Esophagus squamous epithelium (tissue), 5 donors: ENCODE results near the gene STX19. TPM values are rescaled to one million over a fixed set of nuclear protein-coding genes. Genes with fewer than 3 reads are reported as not detected.
"Not testable (repeated sequence)": the region's sequence is repeated elsewhere in the genome, so short reads cannot be mapped to it uniquely, and the experiment has no call there.

Experiments
- DNase-seq: peaks from one replicate; lab custom pipeline; 2025; lab: John Stamatoyannopoulos, UW
- H3K27ac ChIP-seq, 4 donors: fragments of 200-600 bp; sonication (generic); one replicate each; pipeline ENCODE4 v1.5.1; 2016 to 2019; ENCODE audit warnings: mild to moderate bottlenecking in 1 of 4
- H3K27me3 ChIP-seq, 4 donors: fragments of 200-600 bp; sonication (generic); 1 replicate in 3 of 4; 2 replicates in 1 of 4; pipeline versions ENCODE4 v1.5.1 to v1.6.0; 2017 to 2021; ENCODE audit warnings: antibody characterized with exemption in 1 of 4
- H3K36me3 ChIP-seq, 3 donors: fragments of 200-600 bp; sonication (generic); one replicate each; pipeline ENCODE4 v1.5.1; 2016 to 2019
- H3K4me1 ChIP-seq, 3 donors: fragments of 200-600 bp; sonication (generic); one replicate each; pipeline ENCODE4 v1.5.1; 2017 to 2019
- H3K4me3 ChIP-seq, 4 donors: fragments of 200-600 bp; sonication (generic); 1 replicate in 3 of 4; 2 replicates in 1 of 4; pipeline ENCODE4 v1.5.1; 2016 to 2019; ENCODE audit warnings: mild to moderate bottlenecking in 2 of 4, moderate library complexity in 1 of 4
- H3K9me3 ChIP-seq, 3 donors: fragments of 200-600 bp; sonication (generic); one replicate each; pipeline ENCODE4 v1.5.1; 2016 to 2019
- POLR2A ChIP-seq, 4 donors: fragments of 450-650 bp; IDR thresholded peaks; one replicate each; pipeline ENCODE4 v1.6.1; 2017; ENCODE audit warnings: antibody characterized with exemption in 4 of 4, mild to moderate bottlenecking in 4 of 4, moderate library complexity in 3 of 4
- WGBS, 2 donors: methylation state at CpG; one replicate each; pipeline ENCODE4 v1.1.5; 2018; 5-methylcytosine and 5-hydroxymethylcytosine counted together
- intact Hi-C: fragments of 100-400 bp; cut with DNase I; formaldehyde crosslinking; loops from one replicate; pipeline ENCODE4 v1.15.0; 2022
- small RNA-seq, 4 donors: library from RNA; depleted of rRNA; stranded (forward); fragments of <200 nt; gene quantifications; one replicate each; pipeline ENCODE3, GENCODE V24; 2016
- total RNA-seq, 4 donors: library from RNA; depleted of rRNA; stranded (reverse); fragments of >200 nt; gene quantifications; one replicate each; pipeline ENCODE4 v1.1.0, GENCODE V29; 2016
- TF ChIP-seq, protein P1 (sequence below), 6 experiments: fragments of 450-650 bp in 4 of 6; fragments of 200-600 bp in 2 of 6; sonication (generic) in 2 of 6; IDR thresholded peaks; one replicate each; pipeline ENCODE4 v1.5.1; 2016 to 2019; ENCODE audit warnings: antibody characterized with exemption in 6 of 6, mild to moderate bottlenecking in 4 of 6, moderate library complexity in 4 of 6
- donor health status: DM: yes; HTN: yes; CAD: no.

The STX19 gene
- total RNA-seq, 4 donors from 2014 or later: 3.8 to 8.0 (median 6.6) TPM

- intact Hi-C loops: no loop called here
- DNase-seq: no peak
- Histone ChIP-seq H3K4me1 (peaks cover 0 to 24% (median 0%) of the 10 kb centered on the region in 3 donors), H3K27ac (no peak overlapping the region), H3K9me3 (no peaks in the 10 kb centered on the region), H3K27me3 (no peaks in the 10 kb centered on the region), H3K36me3 (peaks cover 0 to 8% (median 0%) of the 10 kb centered on the region in 3 donors), H3K4me3 (no peak overlapping the region)
- no peak for TF ChIP-seq POLR2A (IDR thresholded peaks at IDR 0.05)
- TF ChIP-seq, protein P1, sequence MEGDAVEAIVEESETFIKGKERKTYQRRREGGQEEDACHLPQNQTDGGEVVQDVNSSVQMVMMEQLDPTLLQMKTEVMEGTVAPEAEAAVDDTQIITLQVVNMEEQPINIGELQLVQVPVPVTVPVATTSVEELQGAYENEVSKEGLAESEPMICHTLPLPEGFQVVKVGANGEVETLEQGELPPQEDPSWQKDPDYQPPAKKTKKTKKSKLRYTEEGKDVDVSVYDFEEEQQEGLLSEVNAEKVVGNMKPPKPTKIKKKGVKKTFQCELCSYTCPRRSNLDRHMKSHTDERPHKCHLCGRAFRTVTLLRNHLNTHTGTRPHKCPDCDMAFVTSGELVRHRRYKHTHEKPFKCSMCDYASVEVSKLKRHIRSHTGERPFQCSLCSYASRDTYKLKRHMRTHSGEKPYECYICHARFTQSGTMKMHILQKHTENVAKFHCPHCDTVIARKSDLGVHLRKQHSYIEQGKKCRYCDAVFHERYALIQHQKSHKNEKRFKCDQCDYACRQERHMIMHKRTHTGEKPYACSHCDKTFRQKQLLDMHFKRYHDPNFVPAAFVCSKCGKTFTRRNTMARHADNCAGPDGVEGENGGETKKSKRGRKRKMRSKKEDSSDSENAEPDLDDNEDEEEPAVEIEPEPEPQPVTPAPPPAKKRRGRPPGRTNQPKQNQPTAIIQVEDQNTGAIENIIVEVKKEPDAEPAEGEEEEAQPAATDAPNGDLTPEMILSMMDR (IDR thresholded peaks at IDR 0.05): no peak
- WGBS, 2 donors: 63 to 67% methylated on average over 3 of the region's 3 CpGs
These were observed 59.0 kb downstream of the STX19 start for GRCh38 chr3:93969443-93969842.

GRCh38 chr3:93965106-93965505, 63.3 kb downstream of the STX19 start:
- H3K4me1 ChIP-seq, intact Hi-C loops, H3K9me3 ChIP-seq, H3K27me3 ChIP-seq, DNase-seq, H3K36me3 ChIP-seq, H3K27ac ChIP-seq, H3K4me3 ChIP-seq: not testable (repeated sequence)
- WGBS, 2 donors: 92 to 97% methylated on average over 17 to 19 of the region's 19 CpGs

Small RNA genes within 50 kb of the gene (small RNA-seq; reads per million reads assigned to genes)
- gene RF00019 (0 reads per million in 4 donors), gene RNU6-511P (0 reads per million in 4 donors)

Other genes starting within 250 kb of the STX19 start
- 10 to 100 TPM in 3 of 4 donors, 1 to 10 TPM in 1; 5.7 to 30.7 (median 19.1) TPM for gene PROS1, start 54.7 kb downstream of the STX19 start, total RNA-seq
- gene ARL13B, start 48.4 kb downstream of the STX19 start, total RNA-seq: 1 to 10 TPM; 4.2 to 9.0 (median 6.4) TPM
- 1 to 10 TPM; 1.4 to 4.4 (median 3.8) TPM for gene DHFR2, start 34.3 kb upstream of the STX19 start, total RNA-seq
- gene NSUN3, start 34.5 kb upstream of the STX19 start, total RNA-seq: 10 to 100 TPM in 1 of 4 donors, 1 to 10 TPM in 3; 3.6 to 13.2 (median 6.7) TPM